Cardiac septum (tissue), 1 donor: ENCODE measurements around the gene KPNA1. TPM values are rescaled to one million over a fixed set of nuclear protein-coding genes. Genes with fewer than 3 reads are reported as not detected.
A peak's percentile ranks its signal among the peaks of the same experiment; 100 is the strongest.

Experiments used
- DNase-seq: peaks from one replicate; pipeline ENCODE4 v3.0.0-alpha.2; 2020; ENCODE audit warnings: low spot score
- intact Hi-C: fragments of 100-400 bp; cut with DNase I; formaldehyde crosslinking; loops from one replicate; pipeline ENCODE4 v1.14.0; 2022
- total RNA-seq: library from RNA; stranded (reverse); fragmentation: NEBNext Ultra II Directional; extraction: Animal tissue kit (Norgen Biotek cat#: 25700); gene quantifications from one replicate; pipeline ENCODE4 v1.2.1, GENCODE V29; 2021
- donor health status: DM: no; HTN: no; CAD: no.

Gene KPNA1
- total RNA-seq, 1 donor from 2014 or later: 94.7 TPM

DNA sequence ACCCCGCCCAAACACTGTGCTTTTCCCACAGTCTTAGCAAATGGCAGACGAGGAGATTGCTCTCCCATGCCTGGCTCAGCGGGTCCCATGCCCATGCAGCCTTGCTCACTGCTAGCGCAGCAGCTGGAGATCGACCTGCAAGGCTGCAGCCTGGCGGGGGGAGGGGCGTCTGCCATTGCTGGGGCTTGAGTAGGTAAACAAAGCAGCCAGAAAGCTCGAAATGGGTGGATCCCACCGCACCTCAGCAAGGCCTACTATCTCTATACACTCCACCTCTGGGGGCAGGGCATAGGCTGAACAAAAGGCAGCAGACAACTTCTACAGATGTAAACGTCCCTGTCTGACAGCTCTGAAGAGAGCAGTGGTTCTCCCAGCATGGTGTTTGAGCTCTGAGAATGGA, 71.6 kb downstream of the KPNA1 start:
- DNase-seq: no peak
- intact Hi-C loops: no loop called here

GRCh38 chr3:122435950-122436349, 78.8 kb downstream of the KPNA1 start:
- intact Hi-C loops: no loop called here
- DNase-seq: no peak

GRCh38 chr3:122430371-122430770, 84.4 kb downstream of the KPNA1 start:
- intact Hi-C loops: no loop called here
- no peak for DNase-seq

- no peak for DNase-seq
- intact Hi-C loops: no loop called here
Observed at GRCh38 chr3:122427857-122428471, 86.8 kb downstream of the KPNA1 start.

- intact Hi-C loops: no loop called here
- no peak for DNase-seq
Observed at GRCh38 chr3:122421836-122422235, 92.9 kb downstream of the KPNA1 start.

- intact Hi-C loops: no loop called here
- no peak for DNase-seq
Observed at GRCh38 chr3:122421101-122421500, 93.6 kb downstream of the KPNA1 start.

- intact Hi-C loops: loop anchor here (2.0 kb wide), 3 partner anchors 34 to 148 kb away; partner anchors contain the start of genes DTX3L, KPNA1, MIX23 and PARP9
- DNase-seq: no peak
Observed at GRCh38 chr3:122416966-122417365, 97.8 kb downstream of the KPNA1 start.

GRCh38 chr3:122415762-122416654, 98.7 kb downstream of the KPNA1 start, which contains the start of gene WDR5B:
Gene WDR5B, minus strand, starts transcription at chr3:122416062. Its CDS starts 534 bp downstream, at chr3:122415528.
- intact Hi-C loops: loop anchor here (2.0 kb wide), 3 partner anchors 33 to 149 kb away; partner anchors contain the start of genes DTX3L, KPNA1, MIX23 and PARP9
- peak; percentile 99 for DNase-seq

DNA sequence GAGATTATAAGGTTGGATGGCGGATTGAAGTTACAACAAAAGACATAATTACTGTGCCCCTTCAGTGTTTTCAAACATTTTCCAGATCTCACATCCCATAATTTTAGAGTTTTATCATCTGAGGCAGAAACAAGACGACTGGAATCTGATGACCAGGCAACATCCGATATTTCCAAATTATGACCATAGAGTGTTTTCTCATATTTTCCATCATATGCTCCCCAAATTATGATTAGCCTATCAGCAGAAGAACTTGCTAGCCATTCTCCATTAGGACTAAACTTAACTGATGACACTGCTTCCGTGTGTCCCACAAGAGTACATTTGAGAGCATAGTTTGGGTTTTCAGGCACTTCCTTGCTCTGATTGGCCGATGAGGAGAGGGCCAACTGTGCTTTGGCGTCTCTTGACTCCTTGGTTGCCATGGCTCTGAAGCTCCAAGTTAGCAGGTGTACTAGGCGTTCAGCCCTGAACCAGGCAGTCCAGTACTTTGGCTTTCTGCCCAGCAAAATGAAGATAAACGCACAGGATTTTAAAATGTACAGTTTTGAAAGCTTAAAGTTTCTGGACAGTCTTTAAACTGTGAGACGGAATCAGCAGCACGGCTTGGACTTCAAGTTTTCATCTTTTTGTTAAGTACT, 99.5 kb downstream of the KPNA1 start:
- no peak for DNase-seq
- intact Hi-C loops: no loop called here

DNA sequence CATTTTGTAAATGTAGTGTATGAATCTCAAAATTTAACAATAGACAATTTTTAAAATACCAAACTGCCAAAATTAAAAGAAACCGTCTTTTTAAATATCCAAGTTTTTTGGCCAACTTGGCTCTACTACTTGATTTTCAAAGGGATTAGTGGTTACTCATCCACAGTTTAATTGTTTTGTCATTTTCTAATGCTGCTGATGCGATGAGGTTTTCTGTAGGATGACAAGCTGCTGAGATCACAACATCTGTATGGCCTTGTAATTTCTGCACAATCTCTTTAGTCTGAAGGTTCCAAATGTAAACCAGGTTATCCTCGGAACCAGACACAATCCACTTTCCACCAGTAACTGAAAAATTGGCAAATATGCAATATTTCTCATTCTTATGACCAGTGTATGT, 100.3 kb downstream of the KPNA1 start:
- no peak for DNase-seq
- intact Hi-C loops: no loop called here

- no peak for DNase-seq
- intact Hi-C loops: no loop called here
Observed at GRCh38 chr3:122410639-122411038, 104.1 kb downstream of the KPNA1 start.

- DNase-seq: no peak
- intact Hi-C loops: no loop called here
Observed at GRCh38 chr3:122410111-122410510, 104.6 kb downstream of the KPNA1 start.

- DNase-seq: no peak
- intact Hi-C loops: no loop called here
Observed at GRCh38 chr3:122409446-122409845, 105.3 kb downstream of the KPNA1 start.

GRCh38 chr3:122407946-122408345, 106.8 kb downstream of the KPNA1 start:
- intact Hi-C loops: no loop called here
- DNase-seq: no peak

GRCh38 chr3:122406198-122406597, 108.5 kb downstream of the KPNA1 start:
- intact Hi-C loops: no loop called here
- no peak for DNase-seq

- DNase-seq: no peak
Observed at GRCh38 chr3:122405015-122405414, 109.7 kb downstream of the KPNA1 start.

GRCh38 chr3:122403489-122403888, 111.2 kb downstream of the KPNA1 start:
- intact Hi-C loops: no loop called here
- no peak for DNase-seq

More at GRCh38 chr3:122405015-122405414, 109.7 kb downstream of the KPNA1 start:
- intact Hi-C loops: no loop called here

DNA sequence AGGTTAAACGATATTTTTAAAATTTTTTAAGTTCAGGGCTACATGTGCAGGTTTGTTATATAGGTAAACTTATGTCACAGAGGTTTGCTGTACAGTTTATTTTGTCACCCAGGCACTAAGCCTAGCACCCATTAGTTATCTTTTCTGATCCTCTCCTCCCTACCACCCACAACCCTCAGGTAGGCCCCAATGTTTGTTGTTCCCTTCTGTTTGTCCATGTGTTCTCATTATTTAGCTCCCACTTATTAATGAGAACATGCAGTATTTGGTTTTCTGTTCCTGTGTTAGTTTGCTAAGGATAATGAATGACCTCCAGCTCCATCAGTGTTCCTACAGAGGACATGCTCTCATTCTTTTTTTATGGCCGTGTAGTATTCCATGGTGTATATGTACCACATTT, 115.8 kb downstream of the KPNA1 start:
- intact Hi-C loops: no loop called here
- DNase-seq: no peak

- DNase-seq: no peak
- intact Hi-C loops: no loop called here
Observed at GRCh38 chr3:122397201-122397600, 117.5 kb downstream of the KPNA1 start.

DNA sequence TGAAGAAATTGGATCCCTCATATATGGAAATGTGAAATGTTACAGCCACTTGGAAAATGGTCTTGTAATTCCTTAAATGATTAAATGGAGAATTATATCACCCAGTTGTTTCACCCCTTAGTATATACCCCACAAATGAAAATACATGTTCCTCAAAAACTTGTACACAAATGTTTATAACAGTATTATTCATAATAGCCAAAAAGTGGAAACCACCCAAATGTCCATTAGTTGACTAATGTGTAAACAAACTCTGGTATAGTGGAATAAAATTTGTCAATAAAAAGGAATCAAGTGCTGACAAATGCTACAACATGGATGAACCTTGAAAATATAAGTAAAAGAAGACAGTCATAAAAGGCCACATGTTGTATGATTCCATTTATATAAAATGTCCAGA, 118.2 kb downstream of the KPNA1 start:
- intact Hi-C loops: no loop called here
- no peak for DNase-seq
